Thoracic aorta (tissue), 2 donors: ENCODE results near the gene DAP. TPM values are rescaled to one million over a fixed set of nuclear protein-coding genes. Genes with fewer than 3 reads are reported as not detected.

Source experiments
- ATAC-seq: fragments of 150-250 bp; one replicate; pipeline ENCODE4 v1.8.0; 2017; ENCODE audit warnings: low read depth; ENCODE audit not compliant: insufficient number of reproducible peaks, low FRiP score
- DNase-seq: peaks from one replicate; pipeline ENCODE4 v3.0.0-alpha.2; 2020; ENCODE audit warnings: low spot score
- H3K27ac ChIP-seq, 2 donors: fragments of 200-600 bp; sonication (generic); 1 replicate in 1 of 2; 2 replicates in 1 of 2; pipeline ENCODE4 v1.5.1; 2016; ENCODE audit warnings: mild to moderate bottlenecking in 2 of 2, moderate library complexity in 2 of 2
- H3K27me3 ChIP-seq: fragments of 200-600 bp; sonication (generic); replicated peaks from 2 replicates; pipeline ENCODE4 v1.6.0; 2016; ENCODE audit warnings: mild to moderate bottlenecking; ENCODE audit not compliant: insufficient read depth
- H3K36me3 ChIP-seq: fragments of 200-600 bp; sonication (generic); one replicate; pipeline ENCODE4 v1.5.1; 2016
- H3K4me1 ChIP-seq, 2 donors: fragments of 200-600 bp; sonication (generic); 1 replicate in 1 of 2; 2 replicates in 1 of 2; pipeline versions ENCODE4 v1.5.1 to v1.6.0; 2016; ENCODE audit warnings: low read depth in 2 of 2, mild to moderate bottlenecking in 1 of 2; ENCODE audit not compliant: control insufficient read depth in 1 of 2
- H3K4me3 ChIP-seq: fragments of 200-600 bp; sonication (generic); 2 replicates; pipeline ENCODE4 v1.5.1; 2016; ENCODE audit warnings: mild to moderate bottlenecking
- H3K9me3 ChIP-seq: fragments of 200-600 bp; sonication (generic); 2 replicates; pipeline ENCODE4 v1.5.1; 2016
- CTCF ChIP-seq: fragments of 200-600 bp; sonication (generic); IDR thresholded peaks from one replicate; pipeline ENCODE4 v1.5.1; 2019; ENCODE audit warnings: antibody characterized with exemption
- total RNA-seq, 2 donors: library from RNA; depleted of rRNA; stranded (reverse); fragments of >200 nt; gene quantifications; one replicate each; pipeline versions ENCODE4 v1.1.0 to v1.2.3, GENCODE V29; 2016

Gene DAP
- total RNA-seq, 2 donors from 2014 or later: 79.6 to 113 TPM

- no peaks in the 10 kb centered on the region for H3K27me3 ChIP-seq
- no peak for ATAC-seq
- no peaks in the 10 kb centered on the region for H3K9me3 ChIP-seq
- TF ChIP-seq CTCF: no peak
- H3K4me1 ChIP-seq: no peaks in the 10 kb centered on the region
- H3K27ac ChIP-seq: no peak overlapping the region
- H3K36me3 ChIP-seq: peaks cover 3% of the 10 kb centered on the region
- H3K4me3 ChIP-seq: no peak overlapping the region
- no peak for DNase-seq
Observed at GRCh38 chr5:10740384-10740783, 20.6 kb downstream of the DAP start.

DNA sequence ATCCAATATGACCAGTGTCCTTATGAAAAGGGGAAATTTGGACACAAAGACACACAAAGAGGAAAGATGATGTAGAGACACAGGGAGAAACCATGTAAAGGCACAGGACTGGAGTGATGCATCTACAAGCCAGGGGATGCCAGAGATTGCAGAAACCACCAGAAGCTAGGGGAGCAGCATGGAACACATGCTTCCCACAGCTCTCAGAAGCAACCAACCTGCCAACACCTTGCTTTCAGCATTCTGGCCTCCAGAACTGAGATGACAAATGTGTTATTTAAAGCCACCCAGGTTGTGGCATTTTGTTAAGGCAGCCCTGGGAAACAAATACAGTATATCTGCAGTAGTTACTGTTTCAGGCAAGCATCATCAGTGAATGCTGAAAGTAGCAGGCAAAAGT lies 23.2 kb downstream of the DAP start:
- peaks cover 3% of the 10 kb centered on the region for H3K36me3 ChIP-seq
- H3K27me3 ChIP-seq: no peaks in the 10 kb centered on the region
- no peaks in the 10 kb centered on the region for H3K9me3 ChIP-seq
- no peak for TF ChIP-seq CTCF
- no peak overlapping the region for H3K4me3 ChIP-seq
- H3K27ac ChIP-seq: no peak overlapping the region
- DNase-seq (no peak), ATAC-seq (no peak)
- H3K4me1 ChIP-seq: no peaks in the 10 kb centered on the region

DNA sequence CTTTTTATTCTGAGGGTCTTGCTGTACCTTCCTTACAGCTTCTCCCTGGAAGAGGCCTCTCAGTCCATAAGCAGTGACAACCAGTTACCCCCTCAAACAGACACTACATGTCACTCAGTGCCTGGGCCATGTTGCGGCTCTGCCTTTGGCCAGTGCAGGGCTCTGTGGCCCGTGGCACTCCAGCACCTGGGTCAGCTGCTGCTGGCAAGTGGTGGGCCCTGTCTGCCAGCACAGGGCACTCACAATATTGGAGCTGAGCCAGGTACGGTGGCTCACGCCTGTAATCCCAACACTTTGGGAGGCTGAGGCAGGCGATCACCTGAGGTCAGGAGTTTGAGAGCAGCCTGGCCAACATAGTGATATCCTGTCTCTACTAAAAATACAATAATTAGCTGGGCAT lies 24.2 kb downstream of the DAP start:
- Histone ChIP-seq H3K27ac (no peak overlapping the region), H3K27me3 (no peaks in the 10 kb centered on the region), H3K36me3 (peaks cover 3% of the 10 kb centered on the region), H3K4me1 (no peaks in the 10 kb centered on the region), H3K4me3 (no peak overlapping the region), H3K9me3 (no peaks in the 10 kb centered on the region)
- no peak for DNase-seq
- ATAC-seq: no peak
- no peak for TF ChIP-seq CTCF

DNA sequence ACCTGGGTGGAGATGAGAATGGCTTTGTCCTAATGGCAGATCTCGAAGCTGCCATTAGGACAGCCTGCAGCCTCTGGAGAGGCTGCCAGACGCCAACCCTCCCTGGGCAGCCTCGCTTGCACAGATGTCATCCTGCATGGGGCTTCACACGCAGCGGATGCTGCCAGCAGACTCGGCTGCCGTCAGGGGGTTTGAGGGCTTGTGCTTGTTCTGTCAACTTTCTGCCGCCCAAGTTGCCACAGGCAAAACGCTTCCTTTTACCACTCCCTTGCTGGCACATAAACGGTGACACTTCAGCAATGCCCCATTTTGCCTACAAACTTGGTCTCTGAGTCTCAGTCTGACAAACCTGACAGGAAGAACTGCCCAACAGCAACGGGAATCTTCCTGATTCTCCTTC lies 24.7 kb downstream of the DAP start:
- TF ChIP-seq CTCF: no peak
- ATAC-seq (no peak), DNase-seq (no peak)
- no peaks in the 10 kb centered on the region for H3K9me3 ChIP-seq
- H3K27me3 ChIP-seq: no peaks in the 10 kb centered on the region
- no peaks in the 10 kb centered on the region for H3K4me1 ChIP-seq
- H3K4me3 ChIP-seq: no peak overlapping the region
- H3K27ac ChIP-seq: no peak overlapping the region
- peaks cover 3% of the 10 kb centered on the region for H3K36me3 ChIP-seq

- no peak overlapping the region for H3K4me3 ChIP-seq
- H3K27ac ChIP-seq: no peak overlapping the region
- ATAC-seq: no peak
- no peaks in the 10 kb centered on the region for H3K4me1 ChIP-seq
- H3K9me3 ChIP-seq: no peaks in the 10 kb centered on the region
- TF ChIP-seq CTCF: no peak
- no peak for DNase-seq
- no peaks in the 10 kb centered on the region for H3K27me3 ChIP-seq
- no peaks in the 10 kb centered on the region for H3K36me3 ChIP-seq
Observed at GRCh38 chr5:10735569-10736276, 25.3 kb downstream of the DAP start.
